HG02642 (cell line): ENCODE measurements around the gene ZBTB7C.

Experiments
- ATAC-seq: cut with Tn5 transposase; IDR thresholded peaks from one replicate; pipeline ENCODE4 v1.9.1; 2021; ENCODE audit warnings: mild to moderate bottlenecking; ENCODE audit not compliant: unreplicated experiment, poor library complexity

ZBTB7C gene

DNA sequence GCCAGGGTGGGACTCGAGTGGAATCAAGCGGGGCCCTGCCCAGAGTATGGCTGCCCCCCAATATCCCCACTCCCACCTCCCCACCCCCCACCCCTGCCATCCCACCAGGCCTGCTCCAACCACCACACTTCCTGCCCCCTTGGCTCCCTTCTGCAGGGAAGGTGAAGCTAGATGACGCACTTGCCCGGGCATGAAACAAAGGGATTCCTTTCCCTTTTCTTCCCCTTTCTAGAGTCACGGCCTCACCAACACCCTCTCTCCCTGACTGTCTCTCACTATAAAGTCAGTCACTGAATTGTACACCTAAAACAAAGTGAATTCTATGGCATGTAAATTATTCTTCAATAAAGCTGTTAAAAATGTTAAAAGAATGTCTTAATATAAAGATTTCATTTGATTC is 16.0 kb downstream of the ZBTB7C start:
- ATAC-seq, result no peak

GRCh38 chr18:48392268-48392667 is 16.9 kb downstream of the ZBTB7C start:
- ATAC-seq, result no peak

DNA sequence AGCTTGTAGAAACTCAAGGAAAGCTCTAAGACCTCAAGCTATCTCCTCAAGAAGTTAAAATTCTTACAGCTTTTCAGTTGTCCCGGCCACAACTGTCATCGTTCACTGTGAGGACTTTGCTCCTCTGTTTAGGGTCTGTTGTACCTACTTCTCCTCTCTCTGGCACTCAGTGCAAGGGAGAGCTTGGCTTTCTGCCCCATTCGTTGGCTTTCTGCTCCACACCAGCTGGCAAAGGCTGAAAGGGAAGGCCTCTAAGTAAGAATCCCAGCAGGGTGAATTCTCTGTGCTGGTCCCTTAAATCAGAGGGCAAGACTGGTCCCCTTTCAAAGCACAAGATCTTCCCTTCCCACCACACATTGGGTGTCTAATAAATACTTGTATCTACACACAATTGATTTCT is 17.3 kb downstream of the ZBTB7C start:
- no peak for ATAC-seq

DNA sequence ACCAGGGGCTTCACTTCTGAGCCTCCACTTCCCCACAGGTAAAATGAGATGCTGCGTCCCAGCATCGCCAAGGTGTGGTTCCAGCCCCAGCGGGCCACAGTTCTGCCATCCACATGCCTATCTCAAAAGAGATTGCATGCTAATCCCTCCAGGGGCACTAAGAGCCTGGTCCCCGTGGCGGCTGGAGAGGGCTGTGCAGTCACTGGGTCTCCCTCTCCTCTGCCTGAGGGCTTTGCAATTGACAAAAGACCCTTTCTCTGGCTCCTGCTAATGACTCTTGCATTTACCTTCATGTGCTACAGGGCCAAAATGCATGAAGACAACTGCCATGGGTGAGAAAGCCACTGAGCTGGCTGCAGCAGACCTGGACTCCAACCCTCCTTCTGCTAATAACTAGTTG is 18.5 kb downstream of the ZBTB7C start:
- no peak for ATAC-seq

- ATAC-seq, result no peak
Observed at GRCh38 chr18:48388478-48388877, 20.7 kb downstream of the ZBTB7C start.

GRCh38 chr18:48387300-48387699 is 21.9 kb downstream of the ZBTB7C start:
- ATAC-seq, result no peak

DNA sequence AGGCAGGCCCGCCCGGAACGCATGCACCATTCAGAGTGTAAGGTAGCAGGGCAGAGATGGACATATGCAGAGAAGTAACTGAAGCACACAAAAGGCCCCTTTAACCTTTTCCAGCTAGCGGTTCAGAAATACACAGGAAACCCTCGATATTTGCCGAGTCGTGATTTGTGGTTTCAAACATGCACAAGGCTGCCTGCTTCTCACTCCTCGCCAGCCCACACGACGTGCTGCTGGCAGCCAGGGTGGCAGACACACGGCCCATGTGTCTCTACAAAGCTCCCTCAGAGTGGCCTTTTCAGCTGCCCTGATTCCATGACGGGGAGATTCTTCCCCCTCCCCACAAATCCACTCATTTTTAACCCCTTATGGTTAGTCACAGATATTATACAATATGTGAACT is 23.6 kb downstream of the ZBTB7C start:
- no peak for ATAC-seq

DNA sequence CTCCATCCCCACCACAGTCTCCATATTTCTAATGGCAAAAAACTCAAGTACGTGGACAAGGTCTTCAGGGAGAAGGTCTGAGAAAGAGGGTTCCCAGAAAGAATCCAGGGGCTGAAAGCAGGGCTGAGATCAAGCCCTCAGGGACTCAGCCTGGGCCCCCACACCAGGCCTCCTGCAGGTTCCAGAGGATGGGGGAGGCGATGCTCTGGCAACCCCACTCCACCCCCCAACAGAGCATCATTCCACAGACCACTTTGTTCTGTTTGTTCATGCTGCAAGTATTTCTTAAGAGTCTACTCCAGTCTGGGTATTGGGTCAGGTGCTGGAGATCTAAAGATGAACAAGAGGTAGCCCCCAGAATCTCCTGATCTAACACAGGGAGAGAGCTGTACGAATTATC is 32.2 kb downstream of the ZBTB7C start:
- ATAC-seq, result no peak

DNA sequence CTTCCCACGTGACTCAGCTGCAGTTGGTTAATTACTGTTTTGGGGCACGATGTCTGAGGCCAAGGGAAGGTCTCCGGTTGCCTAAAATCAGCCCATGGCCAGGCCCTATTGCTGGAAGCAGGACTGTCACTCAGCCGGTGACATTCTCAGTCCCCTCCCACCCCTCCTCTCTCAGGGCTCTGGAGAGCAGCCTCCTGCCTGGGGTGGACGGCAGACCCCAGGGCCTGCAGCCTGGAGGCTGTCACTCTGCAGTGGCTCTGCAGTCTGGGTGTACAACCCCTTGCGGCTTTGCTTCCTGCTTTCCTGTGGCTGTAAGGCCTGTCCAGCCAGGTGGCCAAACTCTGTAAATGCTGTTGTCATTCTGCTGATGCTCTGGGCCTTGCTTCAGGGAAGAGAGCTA is 32.8 kb downstream of the ZBTB7C start:
- no peak for ATAC-seq

DNA sequence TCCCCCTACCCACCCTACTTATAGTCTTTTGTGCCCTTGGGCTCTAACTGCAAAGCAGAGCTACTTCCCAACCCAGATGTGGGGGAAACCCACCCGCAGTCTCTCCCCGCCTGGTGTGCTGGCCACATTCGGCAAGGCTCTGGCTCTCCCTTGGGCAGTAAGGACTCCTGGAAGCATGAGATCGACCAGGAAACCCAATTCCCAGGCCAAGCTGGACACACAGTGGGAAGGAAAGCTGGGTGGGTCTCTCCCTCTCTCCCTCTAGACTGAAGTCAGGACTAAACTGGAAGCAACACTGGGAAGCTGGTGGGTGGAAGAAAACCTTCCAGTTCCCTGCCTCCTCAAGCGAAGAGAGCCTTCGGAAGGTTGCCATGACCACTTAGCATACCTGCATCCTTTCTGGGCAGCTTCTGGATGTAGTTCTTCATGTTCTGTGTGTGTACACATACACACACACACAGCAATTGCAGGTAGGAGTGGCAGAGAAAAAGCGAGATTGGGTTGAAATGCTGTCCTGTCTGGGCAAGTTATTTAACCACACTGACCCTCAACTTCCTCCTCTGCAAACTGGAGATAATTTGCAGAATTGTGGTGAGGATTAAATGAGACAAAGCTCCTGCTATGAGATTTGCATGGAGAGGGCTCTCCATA is 33.9 kb downstream of the ZBTB7C start:
- ATAC-seq, result no peak

- no peak for ATAC-seq
Observed at GRCh38 chr18:48374423-48375149, 34.6 kb downstream of the ZBTB7C start.

- ATAC-seq, result no peak
Observed at GRCh38 chr18:48371854-48372602, 37.2 kb downstream of the ZBTB7C start.

GRCh38 chr18:48367557-48367956 is 41.6 kb downstream of the ZBTB7C start:
- no peak for ATAC-seq

DNA sequence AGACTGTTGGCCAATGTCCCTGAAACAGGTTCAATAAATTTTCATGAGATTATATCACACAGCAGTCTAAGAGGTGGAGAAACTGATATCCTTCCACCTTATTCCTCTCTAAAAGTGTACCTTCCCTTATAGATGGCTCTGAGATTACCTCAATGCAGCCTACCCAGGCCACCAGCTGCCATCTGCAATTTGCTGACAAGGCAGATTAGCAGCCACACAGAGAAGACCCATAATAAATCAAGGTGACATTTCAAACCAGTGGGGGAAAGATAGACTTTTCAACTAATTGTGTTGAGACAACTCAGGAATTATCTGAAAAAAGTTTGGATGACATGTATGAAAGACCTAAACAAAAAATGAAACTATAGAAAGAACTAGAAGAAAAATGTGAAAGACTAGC is 43.2 kb downstream of the ZBTB7C start:
- ATAC-seq, result no peak

DNA sequence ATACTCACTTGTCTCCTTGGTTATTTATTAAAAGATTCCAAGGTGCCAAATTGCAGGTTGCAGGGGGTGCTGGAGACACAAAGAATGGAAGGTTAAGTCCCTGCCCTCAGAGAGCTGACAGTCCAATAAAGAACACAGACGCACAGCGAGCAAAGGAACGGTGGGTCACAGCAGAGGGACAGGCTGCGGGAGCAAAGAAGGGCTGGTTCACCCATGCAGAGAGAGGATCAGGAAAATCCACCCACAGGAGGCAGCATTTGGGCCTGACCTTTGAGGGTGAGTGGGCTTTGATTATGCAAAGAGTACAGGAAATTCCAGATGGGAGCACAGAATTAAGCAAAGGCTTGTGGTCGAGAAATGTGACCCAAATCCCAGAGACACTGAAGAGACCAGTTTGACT is 45.0 kb downstream of the ZBTB7C start:
- no peak for ATAC-seq

DNA sequence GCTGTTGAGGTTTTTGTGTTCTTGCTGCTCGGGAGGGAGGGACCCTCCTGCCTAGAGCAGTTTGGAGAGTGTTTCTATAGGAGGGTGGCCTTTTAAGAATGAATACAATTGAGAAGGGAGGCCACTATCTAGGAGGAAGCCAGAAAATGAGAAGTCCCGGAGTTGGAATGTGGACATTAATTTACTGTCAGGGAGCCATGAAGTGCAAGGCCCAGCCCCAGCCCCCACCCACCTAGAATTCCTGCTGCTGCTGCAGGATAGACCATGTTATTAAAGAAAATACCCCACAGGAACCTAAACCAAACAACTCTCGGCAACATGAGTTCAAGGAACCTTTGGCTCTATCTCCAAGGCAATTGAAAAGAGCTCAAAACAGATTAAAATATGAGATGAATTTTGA is 46.0 kb downstream of the ZBTB7C start:
- ATAC-seq, result no peak

DNA sequence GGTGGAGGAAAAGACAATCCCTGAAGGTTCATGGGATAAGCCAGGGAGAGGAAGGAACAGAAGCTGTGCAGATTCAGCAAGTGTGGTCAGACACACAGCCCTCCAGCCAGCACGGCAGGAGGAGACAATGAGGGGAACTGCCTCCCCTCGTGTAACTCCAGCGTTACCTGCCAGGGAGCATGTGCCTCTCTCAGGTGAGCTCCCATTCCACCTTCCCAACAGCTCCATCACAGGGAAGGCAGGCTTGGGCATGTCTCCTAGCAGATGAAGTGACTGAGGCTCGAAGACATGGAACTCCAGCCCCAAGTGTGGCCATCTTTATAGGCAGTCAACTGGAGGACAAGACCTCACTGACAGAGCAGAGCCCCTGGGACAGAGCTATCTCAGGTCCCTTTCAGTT is 47.4 kb downstream of the ZBTB7C start:
- ATAC-seq, result no peak

GRCh38 chr18:48360376-48361021 is 48.7 kb downstream of the ZBTB7C start:
- no peak for ATAC-seq

- no peak for ATAC-seq
Observed at GRCh38 chr18:48359626-48360025, 49.6 kb downstream of the ZBTB7C start.

GRCh38 chr18:48358868-48359267 is 50.3 kb downstream of the ZBTB7C start:
- no peak for ATAC-seq
